A549 (cell line): ENCODE results near the gene CNKSR3.

Source experiments
- CTCF ChIP-seq: fragments of >200 bp; sonication (Bioruptor Twin); formaldehyde crosslinking; IDR thresholded peaks from 3 replicates; pipeline ENCODE4 v1.5.1; 2016
- HDAC2 ChIP-seq: fragments of 200-600 bp; sonication (generic); IDR thresholded peaks from 2 replicates; pipeline ENCODE4 v1.6.1; 2016
- MAZ ChIP-seq: fragments of 150-350 bp; IDR thresholded peaks from 2 replicates; pipeline ENCODE4 v1.6.1; 2014; ENCODE audit warnings: antibody characterized with exemption, low read depth, low read length, borderline replicate concordance
- PHF8 ChIP-seq: fragments of 200-600 bp; sonication (generic); IDR thresholded peaks from 2 replicates; pipeline ENCODE4 v1.6.1; 2016; ENCODE audit warnings: low read depth, mild to moderate bottlenecking, antibody characterized with exemption, moderate library complexity, borderline replicate concordance
- POLR2A ChIP-seq: IDR thresholded peaks from 2 replicates; pipeline ENCODE4 v1.6.1; 2012; ENCODE audit warnings: mild to moderate bottlenecking, low read length

GRCh38 chr6:154411076-154411475 lies 99.4 kb downstream of the CNKSR3 start:
- no peak for TF ChIP-seq PHF8
- TF ChIP-seq CTCF = no peak
- TF ChIP-seq POLR2A = no peak
- TF ChIP-seq MAZ = no peak
- no peak for TF ChIP-seq HDAC2
